GM23338 (cell line): ENCODE measurements around the gene IDH3A.

ENCODE experiments used
- CREB1 ChIP-seq: fragments of 250-450 bp; sonication (Bioruptor Pico); IDR thresholded peaks from 2 replicates; pipeline ENCODE4 v1.5.0; 2020; ENCODE audit warnings: low read depth, mild to moderate bottlenecking, moderate library complexity
- EZH2 ChIP-seq: fragments of 200-600 bp; sonication (generic); IDR thresholded peaks from one replicate; pipeline ENCODE4 v1.8.0; 2017; ENCODE audit warnings: antibody characterized with exemption, mild to moderate bottlenecking, low read depth; ENCODE audit not compliant: unreplicated experiment
- EZH2phosphoT487 ChIP-seq: fragments of 200-600 bp; sonication (generic); IDR thresholded peaks from one replicate; pipeline ENCODE4 v1.8.1; 2018; ENCODE audit warnings: antibody characterized with exemption; ENCODE audit not compliant: unreplicated experiment
- JUNB ChIP-seq: IDR thresholded peaks from one replicate; pipeline ENCODE4 v1.6.1; 2016; ENCODE audit warnings: antibody characterized with exemption; ENCODE audit not compliant: unreplicated experiment
- ZNF114 ChIP-seq: fragments of 250-450 bp; sonication (Bioruptor Pico); IDR thresholded peaks from 2 replicates; pipeline ENCODE4 v1.5.0; 2020; ENCODE audit warnings: mild to moderate bottlenecking, moderate library complexity
- TF ChIP-seq, protein P1 (sequence below), 2 experiments: fragments of 200-600 bp in 1 of 2; sonication (generic) in 1 of 2; conservative IDR thresholded peaks; 2 replicates each; pipeline versions ENCODE4 v1.5.1 to v1.6.1; 2016 to 2017; ENCODE audit warnings: antibody characterized with exemption in 2 of 2, low read depth in 2 of 2, mild to moderate bottlenecking in 2 of 2, moderate library complexity in 1 of 2

DNA sequence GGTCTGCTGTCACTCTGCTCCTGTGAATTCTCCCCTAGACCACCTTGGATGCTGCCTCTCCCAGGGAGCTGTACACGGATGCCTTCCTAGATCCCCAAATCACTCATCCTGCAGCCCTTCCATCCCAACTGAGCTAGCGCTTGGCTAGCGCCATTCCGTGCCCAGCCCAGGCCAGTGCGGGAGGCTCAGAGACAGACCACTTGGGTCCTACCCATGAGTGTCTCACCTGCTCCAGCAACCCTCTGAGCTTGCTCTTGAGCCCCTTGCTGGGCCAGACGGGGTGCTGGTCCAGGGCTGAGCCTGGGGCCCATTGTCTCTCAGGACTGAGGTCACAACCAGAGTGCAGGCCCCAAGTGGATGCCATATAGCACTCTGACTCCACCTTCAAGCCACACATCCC is 39.1 kb upstream of the IDH3A start:
- TF ChIP-seq, protein P1, sequence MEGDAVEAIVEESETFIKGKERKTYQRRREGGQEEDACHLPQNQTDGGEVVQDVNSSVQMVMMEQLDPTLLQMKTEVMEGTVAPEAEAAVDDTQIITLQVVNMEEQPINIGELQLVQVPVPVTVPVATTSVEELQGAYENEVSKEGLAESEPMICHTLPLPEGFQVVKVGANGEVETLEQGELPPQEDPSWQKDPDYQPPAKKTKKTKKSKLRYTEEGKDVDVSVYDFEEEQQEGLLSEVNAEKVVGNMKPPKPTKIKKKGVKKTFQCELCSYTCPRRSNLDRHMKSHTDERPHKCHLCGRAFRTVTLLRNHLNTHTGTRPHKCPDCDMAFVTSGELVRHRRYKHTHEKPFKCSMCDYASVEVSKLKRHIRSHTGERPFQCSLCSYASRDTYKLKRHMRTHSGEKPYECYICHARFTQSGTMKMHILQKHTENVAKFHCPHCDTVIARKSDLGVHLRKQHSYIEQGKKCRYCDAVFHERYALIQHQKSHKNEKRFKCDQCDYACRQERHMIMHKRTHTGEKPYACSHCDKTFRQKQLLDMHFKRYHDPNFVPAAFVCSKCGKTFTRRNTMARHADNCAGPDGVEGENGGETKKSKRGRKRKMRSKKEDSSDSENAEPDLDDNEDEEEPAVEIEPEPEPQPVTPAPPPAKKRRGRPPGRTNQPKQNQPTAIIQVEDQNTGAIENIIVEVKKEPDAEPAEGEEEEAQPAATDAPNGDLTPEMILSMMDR (conservative IDR thresholded peaks at IDR 0.05; ENCODE audit: low read depth in 2 of 2) = no peak
- TF ChIP-seq CREB1 (no peak), ZNF114 (no peak), EZH2 (no peak), JUNB (no peak), EZH2phosphoT487 (no peak)
